OCI-M2 (cell line): ENCODE data around the gene APOBEC3H.

Source experiments
- DNase-seq: peaks from one replicate; lab custom pipeline; 2025; ENCODE audit not compliant: unreplicated experiment; lab: John Stamatoyannopoulos, UW

Gene APOBEC3H

GRCh38 chr22:39152511-39153219 is 55.6 kb downstream of the APOBEC3H start, which contains the start of gene CBX7:
Gene CBX7 (minus strand): TSS chr22:39152680. CDS start chr22:39152444, 236 bp downstream.
- no peak for DNase-seq

GRCh38 chr22:39153220-39153717 is 56.2 kb downstream of the APOBEC3H start:
- DNase-seq = no peak
